HG03045 (cell line): ENCODE measurements around the gene GSN.

Experiments used
- ATAC-seq: cut with Tn5 transposase; IDR thresholded peaks from one replicate; pipeline ENCODE4 v1.9.1; 2021; ENCODE audit warnings: mild to moderate bottlenecking, moderate library complexity; ENCODE audit not compliant: unreplicated experiment

GSN gene

DNA sequence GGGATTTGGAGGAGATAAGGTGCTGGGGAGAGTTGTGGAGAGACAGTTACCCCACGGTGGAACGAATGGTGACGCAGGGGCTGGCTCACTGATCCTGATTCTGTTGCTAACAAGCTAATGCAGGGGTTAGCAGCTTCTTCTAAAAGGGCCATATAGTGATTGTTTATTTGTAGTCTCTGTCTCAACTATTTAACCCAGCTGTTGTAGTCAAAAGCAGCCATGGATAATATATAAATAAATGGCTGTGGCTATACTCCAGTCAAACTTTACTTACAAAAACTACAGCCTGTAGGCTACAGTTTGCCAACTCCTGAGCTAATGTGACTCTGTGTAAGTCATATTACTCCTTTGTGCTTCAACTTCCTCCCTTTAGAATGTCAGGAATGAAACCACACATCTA, 80.3 kb downstream of the GSN start:
- ATAC-seq = no peak

- ATAC-seq = no peak
These were observed 81.0 kb downstream of the GSN start for GRCh38 chr9:121349009-121349408.

DNA sequence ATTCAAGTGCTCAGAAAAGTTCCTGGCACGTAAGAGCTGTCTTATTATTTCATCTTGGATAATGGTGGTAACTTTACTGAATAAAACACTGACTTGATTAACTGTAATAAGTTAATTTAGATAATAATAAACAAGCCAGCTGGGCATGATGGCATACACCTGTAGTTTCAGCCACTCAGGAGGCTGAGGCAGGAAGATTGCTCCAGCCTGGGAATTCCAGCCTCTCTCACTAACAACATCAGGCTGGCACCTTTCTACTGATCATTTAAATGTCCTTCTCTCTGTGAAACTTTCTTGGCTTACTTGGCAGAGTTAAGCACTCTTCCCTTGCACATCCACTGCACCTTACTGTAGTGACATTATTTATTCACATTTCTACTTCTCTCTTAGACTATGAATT, 82.1 kb downstream of the GSN start:
- ATAC-seq = no peak

GRCh38 chr9:121350993-121351561, 83.1 kb downstream of the GSN start:
- no peak for ATAC-seq

DNA sequence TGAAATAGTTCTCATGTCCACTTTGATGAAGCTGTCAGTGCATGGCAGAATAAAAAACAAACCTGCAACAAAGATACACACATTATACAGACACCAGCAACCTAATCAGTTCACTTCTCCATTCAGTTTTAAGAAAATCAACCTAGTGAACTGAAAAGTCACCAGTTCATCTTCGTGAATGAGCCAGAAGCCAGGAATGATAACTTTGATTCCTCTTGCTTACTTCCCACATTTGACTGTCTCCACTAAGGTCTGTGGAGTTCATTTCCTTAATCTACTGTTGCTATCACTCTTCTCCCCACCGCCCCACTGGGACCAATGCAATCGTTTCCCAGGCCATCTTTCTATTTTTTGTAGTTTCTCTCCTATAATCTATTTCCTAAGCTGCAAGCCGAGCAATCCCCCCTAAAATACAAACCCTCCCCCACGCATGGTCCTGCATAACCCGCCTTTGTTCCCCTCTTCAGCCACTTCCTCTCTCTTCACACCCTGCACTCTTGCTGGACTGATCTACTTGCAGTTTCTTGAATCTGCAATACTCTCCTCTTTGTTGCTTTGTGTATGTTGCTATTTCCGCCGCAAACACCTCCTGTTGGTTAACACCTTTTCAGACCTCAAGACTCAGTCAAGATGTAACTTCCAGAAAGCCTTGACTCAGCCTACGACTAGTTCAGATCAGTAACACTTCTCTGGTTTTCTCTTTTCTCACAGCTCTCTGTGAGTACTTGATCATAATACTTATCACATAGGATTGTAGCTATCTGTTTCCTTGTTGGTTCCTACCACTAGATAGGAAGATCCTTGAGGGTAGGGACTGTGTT, 85.5 kb downstream of the GSN start:
- peak; percentile 94 for ATAC-seq

GRCh38 chr9:121354141-121354540, 86.2 kb downstream of the GSN start:
- ATAC-seq = no peak

DNA sequence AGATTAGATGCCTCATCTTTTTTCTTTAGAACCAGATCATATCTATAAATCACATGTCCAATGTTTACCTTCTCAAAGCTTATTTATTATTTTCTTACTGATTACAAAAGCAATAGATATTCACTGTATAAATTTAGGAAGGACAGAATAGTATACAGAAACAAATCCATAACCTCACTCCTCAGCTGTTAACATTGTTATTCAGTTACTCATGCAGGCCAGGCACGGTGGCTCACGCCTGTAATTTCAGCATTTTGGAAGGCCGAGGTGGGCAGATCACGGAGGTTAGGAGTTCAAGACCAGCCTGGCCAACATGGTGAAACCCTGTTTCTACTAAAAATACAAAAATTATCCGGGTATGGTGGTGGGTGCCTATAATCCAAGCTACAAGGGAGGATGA, 86.8 kb downstream of the GSN start:
- no peak for ATAC-seq

- ATAC-seq = no peak
These were observed 89.0 kb downstream of the GSN start for GRCh38 chr9:121357011-121357410.

DNA sequence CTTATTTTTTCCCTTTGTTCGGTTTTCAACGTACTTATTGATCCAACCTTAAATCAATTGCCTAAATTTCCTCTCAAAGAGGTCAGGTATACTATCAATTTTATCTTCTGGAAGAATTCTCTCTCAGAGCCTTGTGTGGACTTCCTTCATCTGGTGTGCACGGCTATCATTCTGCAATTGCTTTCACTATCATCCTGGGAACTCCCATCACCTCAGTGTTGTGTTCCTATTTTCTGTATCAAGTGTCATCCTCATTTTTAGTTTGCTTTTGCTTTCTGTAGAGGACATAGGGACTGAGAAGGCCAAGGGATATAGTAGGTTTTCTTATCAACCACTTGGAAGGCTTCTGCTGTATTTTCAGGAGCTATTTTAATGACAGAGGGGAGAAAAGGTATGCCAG, 90.8 kb downstream of the GSN start:
- no peak for ATAC-seq

GRCh38 chr9:121359351-121360294, 91.7 kb downstream of the GSN start:
- no peak for ATAC-seq

GRCh38 chr9:121360601-121361374, 92.8 kb downstream of the GSN start:
- ATAC-seq = no peak

- no peak for ATAC-seq
These were observed 95.1 kb downstream of the GSN start for GRCh38 chr9:121362813-121363621.

GRCh38 chr9:121363622-121363961, 95.6 kb downstream of the GSN start:
- no peak for ATAC-seq

DNA sequence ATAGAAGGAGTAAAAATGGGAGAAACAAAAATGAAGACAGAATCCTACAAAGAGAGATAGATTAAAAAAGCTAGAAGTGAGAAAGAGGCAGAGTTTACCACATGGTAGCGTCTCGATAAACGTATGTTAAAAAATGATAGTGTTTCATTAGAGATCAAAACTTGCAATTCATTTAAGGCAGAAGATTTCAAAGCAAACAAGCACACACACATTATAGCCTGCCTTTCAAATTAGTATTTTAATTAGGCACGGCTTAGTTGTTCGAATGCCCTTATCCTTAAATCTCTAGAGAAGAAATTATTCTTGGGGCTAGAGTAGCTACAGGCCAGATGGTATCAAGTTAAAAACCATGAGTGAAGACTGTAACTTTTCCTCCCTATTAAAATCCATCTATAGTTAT, 96.1 kb downstream of the GSN start:
- no peak for ATAC-seq

DNA sequence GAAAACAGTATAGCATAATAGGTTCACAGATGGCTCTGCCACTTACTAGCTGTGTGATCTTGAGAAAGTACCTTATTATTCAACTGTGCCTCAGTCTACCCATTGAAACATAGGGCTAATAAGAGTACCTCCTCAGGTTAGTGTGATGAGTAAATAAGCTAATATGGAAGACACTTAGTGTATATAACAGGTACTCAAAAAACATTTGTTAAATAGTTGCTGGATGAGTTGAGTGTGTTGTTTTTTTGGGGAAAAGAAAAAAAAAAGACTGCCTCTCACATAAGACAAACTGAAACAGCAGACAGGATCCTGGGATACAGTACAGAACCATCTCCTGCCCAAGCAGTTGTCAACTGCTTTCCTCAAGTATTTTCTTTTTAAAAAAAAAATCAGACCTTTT, 96.9 kb downstream of the GSN start:
- no peak for ATAC-seq

GRCh38 chr9:121365564-121365963, 97.6 kb downstream of the GSN start:
- no peak for ATAC-seq

- no peak for ATAC-seq
These were observed 98.7 kb downstream of the GSN start for GRCh38 chr9:121366611-121367192.

DNA sequence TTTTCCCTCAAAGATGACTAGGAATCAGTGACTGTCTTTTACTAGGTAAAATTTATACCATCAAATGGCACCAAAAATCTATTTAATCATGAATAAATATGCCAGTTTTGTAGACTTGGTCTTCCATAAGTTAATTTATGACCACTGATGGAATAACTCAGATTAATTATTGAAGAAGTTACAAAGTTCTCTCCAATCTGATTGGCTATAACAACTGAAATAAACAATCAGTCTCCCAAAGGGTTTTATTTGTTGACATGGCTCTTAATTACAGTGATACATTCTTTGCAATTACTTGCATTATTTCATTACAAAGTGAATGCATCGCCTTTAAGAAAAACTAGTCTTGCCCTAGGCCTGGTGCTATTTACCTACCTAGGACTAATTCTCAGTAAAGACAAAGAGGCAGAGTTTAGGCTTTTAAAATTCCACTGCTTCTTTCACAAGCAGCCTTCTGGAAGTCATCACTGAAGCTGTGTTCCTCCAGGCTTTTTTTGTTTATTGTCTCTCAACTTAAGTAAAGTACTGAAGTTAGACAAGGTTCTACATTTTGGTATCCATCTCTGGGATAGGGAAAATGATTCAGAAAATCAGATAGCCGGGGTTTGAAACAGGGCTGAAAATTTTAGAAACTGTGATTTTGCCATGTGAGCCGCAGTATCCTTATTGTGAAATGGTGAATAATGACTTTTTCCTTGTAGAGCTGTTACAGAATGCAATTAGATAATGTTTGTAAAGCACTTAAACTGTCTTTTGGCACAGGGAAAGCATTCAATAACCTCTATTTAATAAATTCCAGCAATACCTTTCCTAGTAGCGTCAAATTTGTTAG, 99.6 kb downstream of the GSN start:
- no peak for ATAC-seq

DNA sequence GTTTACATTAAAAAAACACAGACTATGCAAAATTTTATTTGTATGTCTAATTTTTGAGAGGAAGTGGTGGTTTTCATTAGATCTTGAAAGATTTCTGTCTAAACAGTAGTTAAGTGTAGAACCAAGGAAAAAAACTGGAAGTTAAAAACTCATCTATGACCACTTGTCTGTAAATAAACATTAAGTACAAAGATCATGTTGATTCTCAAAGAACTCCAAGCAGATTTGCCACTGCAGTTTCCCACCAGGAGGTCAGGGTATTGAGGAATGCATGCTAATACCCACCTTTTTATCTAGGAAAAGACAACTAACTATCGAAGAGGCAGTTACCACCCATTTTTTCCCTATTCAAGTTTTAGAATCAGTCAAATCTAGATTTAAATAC, 100.2 kb downstream of the GSN start:
- no peak for ATAC-seq
